Endodermal cell (in vitro differentiated cells): ENCODE data around the gene CDH6. TPM values are rescaled to one million over a fixed set of nuclear protein-coding genes. Genes with fewer than 3 reads are reported as not detected.
A peak's percentile ranks its signal among the peaks of the same experiment; 100 is the strongest.

Source experiments
- DNase-seq: peaks from one replicate; pipeline ENCODE4 v3.0.0-alpha.2; 2017
- H3K27ac ChIP-seq: 2 replicates; pipeline ENCODE4 v1.5.1; 2013; ENCODE audit warnings: mild to moderate bottlenecking, low read depth, low read length, moderate library complexity
- H3K27me3 ChIP-seq: 2 replicates; pipeline ENCODE4 v1.6.1; 2013; ENCODE audit warnings: mild to moderate bottlenecking, low read length, moderate library complexity; ENCODE audit not compliant: insufficient read depth, control insufficient read depth, poor library complexity, severe bottlenecking
- H3K36me3 ChIP-seq: 2 replicates; pipeline ENCODE4 v1.7.0; 2013; ENCODE audit warnings: mild to moderate bottlenecking, low read length, moderate library complexity; ENCODE audit not compliant: control insufficient read depth, insufficient read depth
- H3K4me1 ChIP-seq: one replicate; pipeline ENCODE4 v1.7.0; 2013; ENCODE audit warnings: low read length; ENCODE audit not compliant: control insufficient read depth, insufficient read depth
- H3K4me3 ChIP-seq: 2 replicates; pipeline ENCODE4 v1.5.1; 2013; ENCODE audit warnings: mild to moderate bottlenecking, low read length, moderate library complexity
- H3K9ac ChIP-seq: 2 replicates; pipeline ENCODE4 v1.6.1; 2013; ENCODE audit warnings: mild to moderate bottlenecking, low read length, moderate library complexity; ENCODE audit not compliant: poor library complexity, severe bottlenecking; ENCODE audit errors: extremely low read depth
- H3K9me3 ChIP-seq: 2 replicates; pipeline ENCODE4 v1.6.1; 2013; ENCODE audit warnings: mild to moderate bottlenecking, low read length, moderate library complexity; ENCODE audit not compliant: control insufficient read depth
- H3K27ac Mint-ChIP-seq: 2 replicates; pipeline ENCODE4 v1.8.0; 2020; ENCODE audit warnings: mixed read lengths
- H3K27me3 Mint-ChIP-seq: 2 replicates; pipeline ENCODE4 v1.8.0; 2021; ENCODE audit warnings: mild to moderate bottlenecking, mixed read lengths; ENCODE audit not compliant: insufficient read depth
- H3K36me3 Mint-ChIP-seq: 2 replicates; pipeline ENCODE4 v1.8.0; 2020; ENCODE audit warnings: low read depth, mixed read lengths
- H3K4me1 Mint-ChIP-seq: 2 replicates; pipeline ENCODE4 v1.8.0; 2020; ENCODE audit warnings: mixed read lengths
- H3K4me3 Mint-ChIP-seq: 2 replicates; pipeline ENCODE4 v1.8.0; 2020; ENCODE audit warnings: mild to moderate bottlenecking, moderate library complexity, mixed read lengths
- H3K9me3 Mint-ChIP-seq: 2 replicates; pipeline ENCODE4 v1.8.0; 2020; ENCODE audit warnings: mild to moderate bottlenecking, mixed read lengths
- WGBS, 2 experiments: methylation state at CpG; one replicate each; pipeline versions ENCODE4 v1.1.5 to v1.1.7; 2013; ENCODE audit warnings: missing lambda C conversion rate in 2 of 2, mixed read lengths in 1 of 2; ENCODE audit not compliant: insufficient coverage in 1 of 2, insufficient read length in 1 of 2; 5-methylcytosine and 5-hydroxymethylcytosine counted together
- total RNA-seq, 2 donors: library from RNA; stranded (reverse); fragmentation: NEBNext Ultra II Directional in 1 of 2; extraction: Animal tissue kit (Norgen Biotek cat#: 25700) in 1 of 2; gene quantifications; 2 replicates in 1 of 2; 3 replicates in 1 of 2; pipeline ENCODE4 v1.2.1, GENCODE V29; 2021
- TF ChIP-seq, protein P1 (sequence below): fragments of 200-600 bp; sonication (generic); conservative IDR thresholded peaks from 2 replicates; pipeline ENCODE4 v1.5.0; 2021; ENCODE audit warnings: antibody characterized with exemption, mild to moderate bottlenecking

Gene CDH6
- total RNA-seq, 2 donors from 2014 or later, result 1.1 TPM

DNA sequence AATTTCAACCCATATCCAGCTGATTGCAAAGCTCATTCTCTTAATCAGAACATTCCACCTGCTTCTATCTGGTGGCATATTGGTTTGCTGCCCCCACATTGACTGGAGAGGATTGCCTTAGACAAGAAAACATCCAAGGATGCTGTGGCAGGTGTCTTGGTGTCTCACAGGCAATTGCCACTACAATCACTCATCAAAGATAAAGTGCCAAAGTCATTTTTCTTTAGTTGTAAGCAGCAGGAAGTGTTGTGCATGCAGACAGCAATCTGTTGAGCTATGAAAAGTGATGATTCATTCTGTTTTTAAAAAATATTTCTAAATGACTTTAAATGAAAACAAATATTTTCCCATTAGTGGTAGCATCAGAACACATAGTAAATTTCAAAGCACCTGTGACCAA, 53.9 kb downstream of the CDH6 start:
- Histone ChIP-seq H3K27ac (no peak overlapping the region), H3K4me1 (no peaks in the 10 kb centered on the region), H3K9me3 (no peaks in the 10 kb centered on the region), H3K27me3 (no peaks in the 10 kb centered on the region), H3K4me3 (no peak overlapping the region), H3K36me3 (no peaks in the 10 kb centered on the region), H3K9ac (no peak overlapping the region)
- Mint-ChIP-seq H3K27me3 (no peaks in the 10 kb centered on the region), H3K36me3 (no peaks in the 10 kb centered on the region), H3K27ac (no peak overlapping the region), H3K4me1 (no peaks in the 10 kb centered on the region), H3K4me3 (no peak overlapping the region), H3K9me3 (no peaks in the 10 kb centered on the region)
- TF ChIP-seq, protein P1, sequence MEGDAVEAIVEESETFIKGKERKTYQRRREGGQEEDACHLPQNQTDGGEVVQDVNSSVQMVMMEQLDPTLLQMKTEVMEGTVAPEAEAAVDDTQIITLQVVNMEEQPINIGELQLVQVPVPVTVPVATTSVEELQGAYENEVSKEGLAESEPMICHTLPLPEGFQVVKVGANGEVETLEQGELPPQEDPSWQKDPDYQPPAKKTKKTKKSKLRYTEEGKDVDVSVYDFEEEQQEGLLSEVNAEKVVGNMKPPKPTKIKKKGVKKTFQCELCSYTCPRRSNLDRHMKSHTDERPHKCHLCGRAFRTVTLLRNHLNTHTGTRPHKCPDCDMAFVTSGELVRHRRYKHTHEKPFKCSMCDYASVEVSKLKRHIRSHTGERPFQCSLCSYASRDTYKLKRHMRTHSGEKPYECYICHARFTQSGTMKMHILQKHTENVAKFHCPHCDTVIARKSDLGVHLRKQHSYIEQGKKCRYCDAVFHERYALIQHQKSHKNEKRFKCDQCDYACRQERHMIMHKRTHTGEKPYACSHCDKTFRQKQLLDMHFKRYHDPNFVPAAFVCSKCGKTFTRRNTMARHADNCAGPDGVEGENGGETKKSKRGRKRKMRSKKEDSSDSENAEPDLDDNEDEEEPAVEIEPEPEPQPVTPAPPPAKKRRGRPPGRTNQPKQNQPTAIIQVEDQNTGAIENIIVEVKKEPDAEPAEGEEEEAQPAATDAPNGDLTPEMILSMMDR, result no peak
- DNase-seq, result no peak

DNA sequence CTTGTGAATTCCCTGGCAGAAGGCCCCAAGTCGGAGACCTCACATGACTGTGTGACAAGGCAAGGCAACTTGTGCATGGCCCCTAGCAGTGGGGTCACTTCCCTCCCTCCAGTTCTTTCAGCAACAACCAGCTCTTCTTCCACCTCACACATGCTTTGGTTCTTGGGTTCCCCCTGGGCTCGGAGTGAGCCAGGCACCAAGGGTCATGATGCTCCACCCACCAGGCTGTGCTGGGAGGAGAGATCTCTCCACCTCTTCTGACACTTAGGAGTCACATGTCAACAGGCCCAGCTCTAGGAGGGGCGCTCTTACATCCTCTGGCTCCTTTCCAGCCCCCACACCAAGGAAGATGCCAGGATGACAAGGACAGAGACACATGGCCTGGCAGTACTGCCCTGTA, 56.7 kb downstream of the CDH6 start:
- WGBS, 2 experiments, result 93 to 94% methylated on average over 2 to 3 of the region's 3 CpGs
- H3K9me3 Mint-ChIP-seq, result no peaks in the 10 kb centered on the region
- no peaks in the 10 kb centered on the region for H3K36me3 Mint-ChIP-seq
- H3K36me3 ChIP-seq, result no peaks in the 10 kb centered on the region
- H3K27ac Mint-ChIP-seq, result no peak overlapping the region
- no peak overlapping the region for H3K27ac ChIP-seq
- H3K4me3 ChIP-seq, result no peak overlapping the region
- H3K4me1 ChIP-seq, result no peaks in the 10 kb centered on the region
- H3K27me3 ChIP-seq, result no peaks in the 10 kb centered on the region
- no peak for DNase-seq
- peaks cover 10% of the 10 kb centered on the region for H3K9me3 ChIP-seq
- H3K27me3 Mint-ChIP-seq, result no peaks in the 10 kb centered on the region
- no peak overlapping the region for H3K4me3 Mint-ChIP-seq
- TF ChIP-seq, protein P1, result no peak
- no peaks in the 10 kb centered on the region for H3K4me1 Mint-ChIP-seq
- no peak overlapping the region for H3K9ac ChIP-seq

DNA sequence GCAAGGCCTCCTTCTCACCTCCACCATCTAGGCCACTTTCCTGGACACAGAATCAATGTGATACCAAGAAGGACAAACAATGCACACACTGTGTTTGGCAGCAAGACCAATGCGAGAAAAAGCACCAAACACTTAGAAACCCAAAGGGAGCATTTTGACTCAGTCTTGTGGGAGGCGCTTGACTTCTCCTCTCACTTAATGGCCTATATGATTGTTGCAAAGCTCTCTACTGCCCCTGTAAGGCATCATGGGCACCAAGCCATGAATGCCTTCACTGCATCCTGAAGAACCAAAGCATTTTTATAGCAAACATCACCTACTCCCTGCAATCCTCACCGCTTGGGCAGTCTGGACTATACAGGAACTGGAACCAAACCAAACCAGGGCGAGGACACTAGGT, 57.5 kb downstream of the CDH6 start:
- H3K4me1 ChIP-seq, result no peaks in the 10 kb centered on the region
- Mint-ChIP-seq H3K4me1 (no peaks in the 10 kb centered on the region), H3K36me3 (no peaks in the 10 kb centered on the region), H3K27me3 (no peaks in the 10 kb centered on the region), H3K27ac (no peak overlapping the region), H3K4me3 (no peak overlapping the region), H3K9me3 (no peaks in the 10 kb centered on the region)
- no peak overlapping the region for H3K27ac ChIP-seq
- TF ChIP-seq, protein P1, result peak; percentile 63
- no peaks in the 10 kb centered on the region for H3K27me3 ChIP-seq
- DNase-seq, result no peak
- H3K9me3 ChIP-seq, result peaks cover 10% of the 10 kb centered on the region
- H3K36me3 ChIP-seq, result no peaks in the 10 kb centered on the region
- H3K9ac ChIP-seq, result no peak overlapping the region
- WGBS, 2 experiments, result 87 to 100% methylated on average over 2 to 4 of the region's 4 CpGs
- H3K4me3 ChIP-seq, result no peak overlapping the region
